Neural progenitor cell (in vitro differentiated cells): ENCODE measurements around the gene HPSE2. TPM values are rescaled to one million over a fixed set of nuclear protein-coding genes. Genes with fewer than 3 reads are reported as not detected.

Source experiments
- DNase-seq: peaks from one replicate; pipeline ENCODE4 v3.0.0-alpha.2; 2016; ENCODE audit warnings: low spot score
- H2AFZ ChIP-seq: fragments of 200-600 bp; sonication (generic); replicated peaks from 2 replicates; pipeline ENCODE4 v1.6.1; 2016; ENCODE audit warnings: antibody characterized with exemption
- H3F3A ChIP-seq: fragments of 200-600 bp; sonication (generic); 2 replicates; pipeline ENCODE4 v1.6.1; 2016; ENCODE audit warnings: antibody characterized with exemption, low read depth
- H3K27ac ChIP-seq: fragments of 200-600 bp; sonication (generic); 2 replicates; pipeline ENCODE4 v1.5.1; 2016; ENCODE audit warnings: mild to moderate bottlenecking
- H3K27me3 ChIP-seq: fragments of 200-600 bp; sonication (generic); 2 replicates; pipeline ENCODE4 v1.6.1; 2016; ENCODE audit warnings: mild to moderate bottlenecking, moderate library complexity
- H3K36me3 ChIP-seq: fragments of 200-600 bp; sonication (generic); 2 replicates; pipeline ENCODE4 v1.5.1; 2016
- H3K4me1 ChIP-seq: fragments of 200-600 bp; sonication (generic); 2 replicates; pipeline ENCODE4 v1.6.1; 2016; ENCODE audit warnings: mixed run types
- H3K4me2 ChIP-seq: fragments of 200-600 bp; sonication (generic); 2 replicates; pipeline ENCODE4 v1.6.1; 2016
- H3K4me3 ChIP-seq: fragments of 200-600 bp; sonication (generic); 2 replicates; pipeline ENCODE4 v1.5.1; 2016
- H3K79me2 ChIP-seq: fragments of 200-600 bp; sonication (generic); 2 replicates; pipeline ENCODE4 v1.6.1; 2016; ENCODE audit warnings: low read depth
- H3K9ac ChIP-seq: fragments of 200-600 bp; sonication (generic); 2 replicates; pipeline ENCODE4 v1.6.1; 2016
- H3K9me3 ChIP-seq: fragments of 200-600 bp; sonication (generic); 2 replicates; pipeline ENCODE4 v1.5.1; 2016; ENCODE audit warnings: low read depth
- H4K20me1 ChIP-seq: fragments of 200-600 bp; sonication (generic); 2 replicates; pipeline ENCODE4 v1.6.1; 2016; ENCODE audit warnings: low read depth
- H3K27ac Mint-ChIP-seq: 3 replicates; pipeline ENCODE4 v1.8.0; 2021; ENCODE audit warnings: mixed read lengths
- H3K27me3 Mint-ChIP-seq: 2 replicates; pipeline ENCODE4 v1.8.0; 2022; ENCODE audit warnings: low read depth, mild to moderate bottlenecking, inconsistent platforms, moderate library complexity, mixed read lengths; ENCODE audit not compliant: insufficient read depth
- H3K36me3 Mint-ChIP-seq: 3 replicates; pipeline ENCODE4 v1.8.0; 2021; ENCODE audit warnings: mixed read lengths
- H3K4me1 Mint-ChIP-seq: 3 replicates; pipeline ENCODE4 v1.8.0; 2021; ENCODE audit warnings: mixed read lengths
- H3K4me3 Mint-ChIP-seq: 3 replicates; pipeline ENCODE4 v1.8.0; 2021; ENCODE audit warnings: mild to moderate bottlenecking, moderate library complexity, mixed read lengths
- H3K9me3 Mint-ChIP-seq: 3 replicates; pipeline ENCODE4 v1.8.0; 2020; ENCODE audit warnings: mixed read lengths
- EZH2 ChIP-seq: fragments of 200-600 bp; sonication (generic); IDR thresholded peaks from 2 replicates; pipeline ENCODE4 v1.6.1; 2017; ENCODE audit warnings: antibody characterized with exemption, mild to moderate bottlenecking, moderate library complexity
- EZH2phosphoT487 ChIP-seq: fragments of 200-600 bp; sonication (generic); IDR thresholded peaks from 2 replicates; pipeline ENCODE4 v1.6.1; 2017; ENCODE audit warnings: antibody characterized with exemption
- total RNA-seq: library from RNA; depleted of rRNA; stranded (reverse); fragments of >200 nt; gene quantifications from 2 replicates; pipeline ENCODE4 v1.2.3, GENCODE V29; 2015; ENCODE audit warnings: low replicate concordance
- TF ChIP-seq, protein P1 (sequence below): fragments of 200-600 bp; sonication (generic); IDR thresholded peaks from 2 replicates; pipeline ENCODE4 v1.5.1; 2017; ENCODE audit warnings: antibody characterized with exemption, mild to moderate bottlenecking

HPSE2 gene
- total RNA-seq, 1 donor from 2014 or later, result 3.4 TPM

- Histone ChIP-seq H3K4me1 (peaks cover 6% of the 10 kb centered on the region), H3K4me2 (no peak overlapping the region), H3K27ac (no peak overlapping the region), H3K4me3 (no peak overlapping the region), H3K36me3 (no peaks in the 10 kb centered on the region), H2AFZ (no peak overlapping the region), H4K20me1 (no peaks in the 10 kb centered on the region), H3K9me3 (no peaks in the 10 kb centered on the region), H3K79me2 (no peaks in the 10 kb centered on the region), H3K9ac (no peak overlapping the region), H3K27me3 (no peaks in the 10 kb centered on the region), H3F3A (no peaks in the 10 kb centered on the region)
- Mint-ChIP-seq H3K36me3 (no peaks in the 10 kb centered on the region), H3K27me3 (no peaks in the 10 kb centered on the region), H3K9me3 (no peaks in the 10 kb centered on the region), H3K4me3 (no peak overlapping the region), H3K27ac (no peak overlapping the region), H3K4me1 (peaks cover 2% of the 10 kb centered on the region)
- no peak for DNase-seq
- no peak for TF ChIP-seq EZH2
- TF ChIP-seq EZH2phosphoT487, result no peak
- TF ChIP-seq, protein P1, sequence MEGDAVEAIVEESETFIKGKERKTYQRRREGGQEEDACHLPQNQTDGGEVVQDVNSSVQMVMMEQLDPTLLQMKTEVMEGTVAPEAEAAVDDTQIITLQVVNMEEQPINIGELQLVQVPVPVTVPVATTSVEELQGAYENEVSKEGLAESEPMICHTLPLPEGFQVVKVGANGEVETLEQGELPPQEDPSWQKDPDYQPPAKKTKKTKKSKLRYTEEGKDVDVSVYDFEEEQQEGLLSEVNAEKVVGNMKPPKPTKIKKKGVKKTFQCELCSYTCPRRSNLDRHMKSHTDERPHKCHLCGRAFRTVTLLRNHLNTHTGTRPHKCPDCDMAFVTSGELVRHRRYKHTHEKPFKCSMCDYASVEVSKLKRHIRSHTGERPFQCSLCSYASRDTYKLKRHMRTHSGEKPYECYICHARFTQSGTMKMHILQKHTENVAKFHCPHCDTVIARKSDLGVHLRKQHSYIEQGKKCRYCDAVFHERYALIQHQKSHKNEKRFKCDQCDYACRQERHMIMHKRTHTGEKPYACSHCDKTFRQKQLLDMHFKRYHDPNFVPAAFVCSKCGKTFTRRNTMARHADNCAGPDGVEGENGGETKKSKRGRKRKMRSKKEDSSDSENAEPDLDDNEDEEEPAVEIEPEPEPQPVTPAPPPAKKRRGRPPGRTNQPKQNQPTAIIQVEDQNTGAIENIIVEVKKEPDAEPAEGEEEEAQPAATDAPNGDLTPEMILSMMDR, result no peak
Observed at GRCh38 chr10:98920360-98920759, 315.3 kb downstream of the HPSE2 start.

DNA sequence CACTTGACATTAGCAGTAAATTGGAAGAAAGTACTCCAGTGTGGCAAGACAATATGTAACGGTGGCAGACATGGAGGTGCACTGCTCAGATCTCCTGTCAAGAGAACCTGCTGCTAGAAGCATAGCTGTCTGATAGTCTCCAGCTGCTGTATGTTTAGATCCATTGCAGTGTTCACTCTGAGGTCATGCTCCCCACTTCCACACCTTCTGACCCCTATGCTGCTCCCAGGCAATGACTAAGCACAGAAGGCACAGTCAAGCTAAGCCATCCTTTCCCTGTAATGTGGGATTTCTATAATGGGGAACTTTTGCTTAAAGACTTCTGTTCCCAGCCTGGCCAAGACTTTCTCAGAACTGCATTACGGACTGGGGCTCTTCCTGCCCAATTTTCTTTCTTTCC is 315.8 kb downstream of the HPSE2 start:
- H3K4me2 ChIP-seq, result no peak overlapping the region
- H3K27ac Mint-ChIP-seq, result no peak overlapping the region
- H3K9me3 ChIP-seq, result no peaks in the 10 kb centered on the region
- H3K36me3 Mint-ChIP-seq, result no peaks in the 10 kb centered on the region
- H3K4me1 Mint-ChIP-seq, result peaks cover 2% of the 10 kb centered on the region
- no peak overlapping the region for H3K4me3 Mint-ChIP-seq
- no peaks in the 10 kb centered on the region for H3K36me3 ChIP-seq
- no peaks in the 10 kb centered on the region for H3F3A ChIP-seq
- H3K4me1 ChIP-seq, result peaks cover 6% of the 10 kb centered on the region
- TF ChIP-seq EZH2phosphoT487, result no peak
- TF ChIP-seq, protein P1, result no peak
- no peaks in the 10 kb centered on the region for H3K79me2 ChIP-seq
- DNase-seq, result no peak
- no peak overlapping the region for H3K27ac ChIP-seq
- H3K9ac ChIP-seq, result no peak overlapping the region
- H3K9me3 Mint-ChIP-seq, result no peaks in the 10 kb centered on the region
- H3K4me3 ChIP-seq, result no peak overlapping the region
- no peaks in the 10 kb centered on the region for H3K27me3 Mint-ChIP-seq
- H3K27me3 ChIP-seq, result no peaks in the 10 kb centered on the region
- H4K20me1 ChIP-seq, result no peaks in the 10 kb centered on the region
- no peak overlapping the region for H2AFZ ChIP-seq

DNA sequence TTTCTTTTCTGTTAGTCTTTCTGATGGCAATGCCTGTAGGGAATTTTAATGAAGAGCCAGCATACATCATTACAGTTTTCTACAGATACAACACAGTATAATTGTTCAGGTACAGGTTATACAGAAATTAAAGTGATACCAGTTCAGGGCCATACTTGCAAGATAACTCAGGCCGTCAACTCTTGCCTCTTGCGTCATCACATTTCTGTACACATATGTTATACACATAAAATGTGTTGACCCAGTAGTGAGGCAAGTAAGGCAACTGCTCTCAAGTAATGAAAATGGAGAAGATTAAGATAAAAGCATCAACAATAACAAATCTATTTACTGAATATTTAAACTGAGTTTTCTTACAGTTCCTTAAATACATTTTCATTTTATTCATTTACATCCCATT is 317.8 kb downstream of the HPSE2 start:
- no peak overlapping the region for H2AFZ ChIP-seq
- H3K27ac ChIP-seq, result no peak overlapping the region
- Mint-ChIP-seq H3K27me3 (no peaks in the 10 kb centered on the region), H3K36me3 (no peaks in the 10 kb centered on the region), H3K27ac (no peak overlapping the region), H3K4me3 (no peak overlapping the region), H3K9me3 (no peaks in the 10 kb centered on the region), H3K4me1 (peaks cover 2% of the 10 kb centered on the region)
- no peak overlapping the region for H3K9ac ChIP-seq
- no peaks in the 10 kb centered on the region for H3K9me3 ChIP-seq
- no peak for TF ChIP-seq EZH2phosphoT487
- no peak for TF ChIP-seq EZH2
- TF ChIP-seq, protein P1, result no peak
- no peaks in the 10 kb centered on the region for H3K79me2 ChIP-seq
- H3K4me1 ChIP-seq, result peaks cover 6% of the 10 kb centered on the region
- no peak for DNase-seq
- H4K20me1 ChIP-seq, result no peaks in the 10 kb centered on the region
- no peaks in the 10 kb centered on the region for H3F3A ChIP-seq
- no peaks in the 10 kb centered on the region for H3K36me3 ChIP-seq
- H3K4me3 ChIP-seq, result no peak overlapping the region
- H3K4me2 ChIP-seq, result no peak overlapping the region
- no peaks in the 10 kb centered on the region for H3K27me3 ChIP-seq
